Activated naive CD4-positive, alpha-beta T cell treated with anti-CD3 and anti-CD28 coated beads for 36 hours (primary cell): Measurements from ENCODE around the gene CAPN12. TPM values are rescaled to one million over a fixed set of nuclear protein-coding genes. Genes with fewer than 3 reads are reported as not detected.

Experiments
- CTCF ChIA-PET: fragments of 350-600 bp; sonication (Branson Sonifier 250); formaldehyde crosslinking; loops from one replicate; lab custom pipeline; 2021; ENCODE audit warnings: antibody characterized with exemption; lab: Charles Lee
- DNase-seq: peaks from one replicate; pipeline ENCODE4 v3.0.0-alpha.2; 2020
- H3K27ac Mint-ChIP-seq: one replicate; pipeline ENCODE4 v1.8.0; 2021; ENCODE audit warnings: mild to moderate bottlenecking, mixed read lengths
- H3K27me3 Mint-ChIP-seq: one replicate; pipeline ENCODE4 v1.8.0; 2021; ENCODE audit warnings: low read depth, mixed read lengths
- H3K36me3 Mint-ChIP-seq: one replicate; pipeline ENCODE4 v1.8.0; 2021; ENCODE audit warnings: low read depth, mixed read lengths
- H3K4me1 Mint-ChIP-seq: one replicate; pipeline ENCODE4 v1.8.0; 2021; ENCODE audit warnings: low read depth, mixed read lengths
- H3K4me3 Mint-ChIP-seq: one replicate; pipeline ENCODE4 v1.8.0; 2021; ENCODE audit warnings: mild to moderate bottlenecking, moderate library complexity, mixed read lengths
- H3K9me3 Mint-ChIP-seq: one replicate; pipeline ENCODE4 v1.8.0; 2021; ENCODE audit warnings: mixed read lengths
- intact Hi-C: fragments of 100-400 bp; cut with micrococcal nuclease; formaldehyde crosslinking; loops from one replicate; pipeline ENCODE4 v1.15.1; 2023
- total RNA-seq, 2 experiments: library from RNA; stranded (reverse); gene quantifications; one replicate each; pipeline ENCODE4 v1.2.3, GENCODE V29; 2021

CAPN12 gene
- total RNA-seq, 2 experiments from 2014 or later = 1.9 to 2.2 TPM

DNA sequence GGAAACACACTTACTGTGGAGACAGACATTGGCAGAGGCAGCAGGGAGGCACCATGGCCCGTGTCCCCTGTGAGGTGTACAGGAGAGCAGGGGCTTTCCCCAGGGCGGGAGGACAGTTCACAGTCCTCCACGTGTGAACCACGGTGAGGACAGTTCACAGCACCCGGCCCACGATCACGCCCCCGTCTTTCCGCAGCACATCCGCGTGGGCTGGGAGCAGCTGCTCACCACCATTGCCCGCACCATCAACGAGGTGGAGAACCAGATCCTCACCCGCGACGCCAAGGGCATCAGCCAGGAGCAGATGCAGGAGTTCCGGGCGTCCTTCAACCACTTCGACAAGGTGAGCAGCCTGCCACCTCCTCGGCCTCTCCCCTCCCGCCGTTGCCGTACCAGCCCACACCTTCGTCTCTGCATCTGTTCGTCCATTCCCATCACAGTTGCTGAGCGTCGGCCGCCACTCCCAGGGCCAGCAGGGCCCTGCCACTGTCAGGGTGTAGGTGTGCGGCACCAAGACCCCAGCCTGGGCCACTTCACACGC, 17.4 kb downstream of the CAPN12 start:
- no peak overlapping the region for H3K4me3 Mint-ChIP-seq
- H3K4me1 Mint-ChIP-seq = peaks cover 3% of the 10 kb centered on the region
- no peaks in the 10 kb centered on the region for H3K9me3 Mint-ChIP-seq
- no peak for DNase-seq
- no peaks in the 10 kb centered on the region for H3K27me3 Mint-ChIP-seq
- H3K36me3 Mint-ChIP-seq = peaks cover 5% of the 10 kb centered on the region
- CTCF ChIA-PET = no interaction called here
- intact Hi-C loops = no loop called here
- no peak overlapping the region for H3K27ac Mint-ChIP-seq

DNA sequence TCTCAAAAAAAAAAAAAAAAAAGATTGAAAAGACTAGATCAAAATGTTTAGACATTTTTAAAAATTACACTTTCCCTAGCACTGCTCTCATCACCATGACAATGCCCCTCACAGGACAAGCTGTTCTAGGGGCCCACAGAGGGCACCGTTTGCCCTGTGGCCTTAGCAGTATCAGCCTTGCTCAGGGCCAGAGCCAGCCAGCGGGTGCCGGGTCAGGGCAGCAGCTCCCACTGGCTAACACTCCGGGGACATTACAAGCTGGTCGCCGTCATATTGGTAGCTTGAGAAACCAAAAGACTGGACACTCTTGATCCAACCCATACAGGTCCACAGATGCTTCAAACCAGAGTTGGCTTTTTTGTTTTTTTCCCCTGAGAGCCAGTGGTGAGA, 18.0 kb downstream of the CAPN12 start:
- H3K4me1 Mint-ChIP-seq = peaks cover 3% of the 10 kb centered on the region
- CTCF ChIA-PET = interaction anchor here (0.9 kb wide), 1 partner anchor 211 kb away, joined by 5 read pairs; no protein-coding TSS in a partner anchor
- H3K36me3 Mint-ChIP-seq = peaks cover 5% of the 10 kb centered on the region
- no peak overlapping the region for H3K4me3 Mint-ChIP-seq
- DNase-seq = no peak
- no peaks in the 10 kb centered on the region for H3K9me3 Mint-ChIP-seq
- H3K27me3 Mint-ChIP-seq = no peaks in the 10 kb centered on the region
- H3K27ac Mint-ChIP-seq = no peak overlapping the region
- intact Hi-C loops = no loop called here

DNA sequence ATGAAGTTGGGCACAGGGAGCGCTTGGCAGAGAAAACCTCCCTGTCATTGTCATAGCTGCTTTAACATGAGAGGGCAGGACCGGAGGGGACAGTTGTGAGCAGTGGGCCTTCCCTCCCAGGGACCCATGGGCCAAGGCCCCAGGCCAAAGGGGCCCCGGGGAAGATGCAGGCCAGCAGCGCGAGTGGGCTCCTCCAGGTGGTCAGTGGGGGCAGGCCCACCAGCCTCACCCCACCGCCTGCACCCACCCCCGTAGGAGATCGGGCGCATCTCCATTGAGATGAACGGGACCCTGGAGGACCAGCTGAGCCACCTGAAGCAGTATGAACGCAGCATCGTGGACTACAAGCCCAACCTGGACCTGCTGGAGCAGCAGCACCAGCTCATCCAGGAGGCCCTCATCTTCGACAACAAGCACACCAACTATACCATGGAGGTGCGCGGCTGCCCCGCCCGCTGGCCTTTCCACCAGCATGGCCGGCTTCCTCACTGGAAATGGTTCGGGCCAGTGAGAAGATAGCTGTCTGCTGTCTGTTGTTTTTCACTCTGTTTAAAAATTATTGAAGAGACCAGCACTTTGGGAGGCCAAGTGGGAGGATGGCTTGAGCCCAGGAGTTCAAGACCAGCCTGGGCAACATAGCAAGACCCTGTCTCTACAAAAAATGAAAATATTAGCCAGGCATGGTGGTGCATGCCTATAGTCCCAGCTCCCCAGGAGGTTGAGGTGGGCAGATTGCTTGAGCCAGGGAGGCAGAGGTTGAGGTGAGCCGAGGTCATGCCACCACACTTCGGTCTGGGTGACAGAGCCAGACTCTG, 18.6 kb downstream of the CAPN12 start:
- CTCF ChIA-PET = interaction anchor here (0.6 to 0.9 kb wide), 2 partner anchors 143 to 210 kb away, joined by 3 to 5 read pairs; no protein-coding TSS in a partner anchor
- Mint-ChIP-seq H3K27ac (no peak overlapping the region), H3K36me3 (peaks cover 5% of the 10 kb centered on the region), H3K27me3 (no peaks in the 10 kb centered on the region), H3K4me1 (peaks cover 3% of the 10 kb centered on the region), H3K4me3 (no peak overlapping the region), H3K9me3 (no peaks in the 10 kb centered on the region)
- no peak for DNase-seq
- intact Hi-C loops = no loop called here

DNA sequence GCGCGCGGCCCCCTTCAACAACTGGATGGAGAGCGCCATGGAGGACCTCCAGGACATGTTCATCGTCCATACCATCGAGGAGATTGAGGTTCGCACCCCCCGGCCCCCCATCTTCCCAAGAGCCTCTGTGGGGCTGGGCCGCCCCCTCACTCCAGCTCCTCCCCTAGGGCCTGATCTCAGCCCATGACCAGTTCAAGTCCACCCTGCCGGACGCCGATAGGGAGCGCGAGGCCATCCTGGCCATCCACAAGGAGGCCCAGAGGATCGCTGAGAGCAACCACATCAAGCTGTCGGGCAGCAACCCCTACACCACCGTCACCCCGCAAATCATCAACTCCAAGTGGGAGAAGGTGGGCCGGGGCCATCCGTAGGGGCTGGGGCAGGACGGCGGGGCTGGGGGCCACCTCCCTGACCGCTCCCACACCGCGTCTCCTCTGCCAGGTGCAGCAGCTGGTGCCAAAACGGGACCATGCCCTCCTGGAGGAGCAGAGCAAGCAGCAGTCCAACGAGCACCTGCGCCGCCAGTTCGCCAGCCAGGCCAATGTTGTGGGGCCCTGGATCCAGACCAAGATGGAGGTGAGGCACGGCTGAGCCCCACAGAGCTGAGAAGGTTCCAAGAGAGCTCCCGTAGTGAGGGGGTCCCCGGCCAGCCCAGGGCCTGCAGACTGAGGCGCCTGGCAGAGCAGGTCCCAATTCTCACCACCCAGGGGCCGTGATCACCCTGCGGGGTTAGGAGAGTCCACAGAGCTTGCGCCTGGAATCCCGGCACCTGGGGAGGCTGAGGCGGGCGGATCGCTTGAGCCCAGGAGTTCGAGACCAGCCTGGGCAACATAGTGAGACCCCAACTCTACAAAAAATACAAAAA, 20.1 kb downstream of the CAPN12 start:
- no peak for DNase-seq
- H3K4me1 Mint-ChIP-seq = no peaks in the 10 kb centered on the region
- H3K4me3 Mint-ChIP-seq = no peak overlapping the region
- CTCF ChIA-PET = interaction anchor here (1.1 kb wide), 1 partner anchor 206 kb away, joined by 4 read pairs; the partner anchor contains the start of genes MRPS12 and SARS2
- intact Hi-C loops = no loop called here
- peaks cover 3% of the 10 kb centered on the region for H3K36me3 Mint-ChIP-seq
- no peaks in the 10 kb centered on the region for H3K27me3 Mint-ChIP-seq
- no peaks in the 10 kb centered on the region for H3K9me3 Mint-ChIP-seq
- no peak overlapping the region for H3K27ac Mint-ChIP-seq

DNA sequence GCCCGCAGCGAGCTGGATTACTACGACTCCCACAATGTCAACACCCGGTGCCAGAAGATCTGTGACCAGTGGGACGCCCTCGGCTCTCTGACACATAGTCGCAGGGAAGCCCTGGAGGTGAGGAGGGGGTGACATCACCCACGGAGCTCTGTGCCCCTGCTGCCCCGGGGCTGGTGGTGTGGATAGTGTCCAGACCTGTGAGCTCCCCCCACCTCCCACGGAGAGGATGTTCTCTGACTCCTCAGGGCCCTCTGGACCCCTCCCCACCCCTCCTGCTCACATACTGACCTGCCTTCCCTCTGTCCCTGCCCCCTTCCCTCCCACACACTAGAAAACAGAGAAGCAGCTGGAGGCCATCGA, 20.7 kb downstream of the CAPN12 start:
- intact Hi-C loops = no loop called here
- no peak for DNase-seq
- Mint-ChIP-seq H3K9me3 (no peaks in the 10 kb centered on the region), H3K27me3 (no peaks in the 10 kb centered on the region), H3K4me1 (no peaks in the 10 kb centered on the region), H3K4me3 (no peak overlapping the region), H3K27ac (no peak overlapping the region), H3K36me3 (peaks cover 5% of the 10 kb centered on the region)
- CTCF ChIA-PET = interaction anchor here (1.1 kb wide), 1 partner anchor 207 kb away, joined by 4 read pairs; the partner anchor contains the start of genes MRPS12 and SARS2

DNA sequence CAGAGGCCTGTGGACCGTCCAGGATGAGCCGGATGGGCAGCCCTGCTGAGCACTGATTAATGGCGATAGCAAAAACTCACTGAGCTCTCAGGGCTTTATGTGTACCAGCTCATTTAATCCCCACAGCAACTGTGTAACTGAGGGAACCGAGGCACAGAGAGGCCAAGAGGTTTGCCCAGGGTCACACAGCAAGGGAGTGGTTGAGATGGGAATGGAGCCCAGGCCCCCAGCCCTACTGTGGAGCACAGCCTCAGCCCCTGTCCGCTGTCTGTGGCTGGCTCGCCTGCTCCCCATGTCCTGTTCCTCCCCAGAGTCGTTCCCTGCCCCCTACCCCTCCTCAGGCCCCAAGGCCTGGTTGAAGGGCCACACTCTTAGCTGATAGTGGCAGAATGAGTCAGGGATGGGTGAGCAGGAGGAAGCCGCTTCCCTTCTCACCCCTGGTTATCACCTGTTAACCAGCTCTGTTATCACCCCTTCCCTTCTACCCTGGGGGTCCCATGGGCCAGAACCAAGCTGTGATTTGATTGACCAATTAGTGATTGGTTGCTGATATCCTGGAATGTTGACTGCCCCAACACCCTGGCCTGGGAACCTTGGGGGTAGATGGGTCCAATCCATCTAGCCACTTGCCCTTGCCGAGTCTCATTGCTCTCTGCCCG, 21.2 kb downstream of the CAPN12 start:
- Mint-ChIP-seq H3K4me3 (no peak overlapping the region), H3K27ac (no peak overlapping the region), H3K4me1 (no peaks in the 10 kb centered on the region), H3K27me3 (no peaks in the 10 kb centered on the region), H3K9me3 (no peaks in the 10 kb centered on the region), H3K36me3 (peaks cover 6% of the 10 kb centered on the region)
- DNase-seq = no peak
- intact Hi-C loops = no loop called here
- CTCF ChIA-PET = no interaction called here

DNA sequence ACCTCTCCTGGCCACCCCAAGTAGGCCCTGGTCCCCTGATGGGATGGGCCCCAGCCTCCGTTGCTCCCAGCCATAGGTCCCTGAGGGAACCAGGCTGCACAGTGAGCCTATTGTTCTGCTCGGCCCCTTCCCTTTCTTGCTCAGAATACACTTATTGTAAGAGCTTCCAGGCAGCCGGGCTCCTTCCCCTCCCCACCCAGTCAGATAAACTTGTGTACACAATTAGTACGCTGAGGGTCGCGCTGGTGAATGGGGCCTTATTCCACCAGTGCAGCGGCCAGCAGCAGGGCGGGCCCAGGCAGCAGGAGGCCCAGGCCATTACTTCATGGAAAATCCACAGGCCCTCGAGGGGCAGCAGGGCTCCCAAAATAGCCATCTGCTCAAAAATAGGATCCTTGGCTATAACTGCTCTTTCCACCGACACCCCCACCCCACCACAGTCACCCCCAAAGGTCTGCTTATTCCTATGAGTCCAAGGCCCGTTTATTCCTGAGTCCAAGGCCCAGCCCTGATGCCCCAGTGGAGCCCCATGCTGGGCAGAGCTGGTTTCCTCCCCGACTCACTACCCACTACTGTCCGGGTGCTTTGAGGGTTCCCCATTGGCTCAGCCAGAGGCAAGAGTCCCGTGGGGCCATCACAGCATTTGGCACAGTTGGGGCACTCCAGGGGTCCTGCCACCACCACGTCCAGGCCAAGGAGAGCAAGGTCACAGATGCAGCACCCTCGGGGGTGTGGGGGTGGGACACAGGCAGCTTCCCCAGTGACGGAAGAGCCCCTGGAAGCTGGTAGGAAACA, 22.1 kb downstream of the CAPN12 start:
- no peaks in the 10 kb centered on the region for H3K4me1 Mint-ChIP-seq
- no peaks in the 10 kb centered on the region for H3K9me3 Mint-ChIP-seq
- H3K36me3 Mint-ChIP-seq = peaks cover 7% of the 10 kb centered on the region
- DNase-seq = no peak
- CTCF ChIA-PET = no interaction called here
- H3K27me3 Mint-ChIP-seq = no peaks in the 10 kb centered on the region
- intact Hi-C loops = no loop called here
- H3K27ac Mint-ChIP-seq = no peak overlapping the region
- H3K4me3 Mint-ChIP-seq = no peak overlapping the region

DNA sequence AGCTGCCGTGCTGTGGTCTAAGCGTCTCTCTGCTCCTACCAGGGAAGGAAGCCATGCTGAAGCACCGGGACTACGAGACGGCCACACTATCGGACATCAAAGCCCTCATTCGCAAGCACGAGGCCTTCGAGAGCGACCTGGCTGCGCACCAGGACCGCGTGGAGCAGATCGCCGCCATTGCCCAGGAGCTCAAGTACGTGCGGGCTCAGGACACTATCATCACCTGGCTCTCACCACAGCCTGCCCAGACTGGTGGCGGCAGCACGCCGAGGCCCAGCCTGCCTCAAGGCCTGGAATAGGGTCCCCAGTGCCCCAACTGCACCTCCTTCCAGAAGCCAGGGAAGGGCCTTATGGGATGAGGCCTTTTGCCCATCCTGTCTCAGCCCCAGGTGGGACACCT, 22.8 kb downstream of the CAPN12 start:
- Mint-ChIP-seq H3K27ac (no peak overlapping the region), H3K27me3 (no peaks in the 10 kb centered on the region), H3K36me3 (peaks cover 10% of the 10 kb centered on the region), H3K4me1 (no peaks in the 10 kb centered on the region), H3K9me3 (no peaks in the 10 kb centered on the region), H3K4me3 (no peak overlapping the region)
- intact Hi-C loops = no loop called here
- CTCF ChIA-PET = no interaction called here
- no peak for DNase-seq

DNA sequence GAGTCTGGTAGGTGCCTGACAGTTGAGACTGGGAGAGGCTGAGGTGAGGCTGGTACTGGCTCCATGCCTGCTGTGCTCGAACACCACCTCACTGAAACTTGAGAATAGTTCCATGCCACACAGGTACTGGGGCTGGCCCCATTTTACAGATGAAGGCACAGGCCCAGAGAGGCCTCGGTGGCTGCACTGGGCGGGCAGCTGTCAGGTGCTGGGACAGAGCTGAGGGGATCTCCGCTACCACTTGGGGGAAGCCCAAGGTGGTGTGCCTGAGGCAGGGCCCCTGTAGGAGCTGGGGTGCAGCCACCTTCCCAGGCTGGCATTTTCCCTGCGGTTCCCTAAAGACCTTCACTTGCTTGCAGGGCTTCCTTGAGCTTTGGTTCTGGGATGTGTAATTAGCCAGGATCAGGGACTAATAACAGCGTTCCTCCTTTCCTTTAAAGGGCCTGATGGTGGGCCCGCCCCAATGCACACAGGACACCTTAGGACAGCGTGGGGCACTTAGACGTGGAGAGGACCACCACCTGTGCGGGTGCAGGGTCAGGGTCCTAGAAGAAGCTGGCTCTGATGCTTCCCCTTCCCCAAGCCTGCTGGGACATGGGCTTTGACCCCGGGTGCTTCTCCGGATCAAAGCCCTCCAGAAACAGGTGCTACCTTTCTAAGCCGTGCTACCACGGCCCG, 23.6 kb downstream of the CAPN12 start:
- Mint-ChIP-seq H3K27me3 (no peaks in the 10 kb centered on the region), H3K9me3 (no peaks in the 10 kb centered on the region)
- CTCF ChIA-PET = no interaction called here

DNA sequence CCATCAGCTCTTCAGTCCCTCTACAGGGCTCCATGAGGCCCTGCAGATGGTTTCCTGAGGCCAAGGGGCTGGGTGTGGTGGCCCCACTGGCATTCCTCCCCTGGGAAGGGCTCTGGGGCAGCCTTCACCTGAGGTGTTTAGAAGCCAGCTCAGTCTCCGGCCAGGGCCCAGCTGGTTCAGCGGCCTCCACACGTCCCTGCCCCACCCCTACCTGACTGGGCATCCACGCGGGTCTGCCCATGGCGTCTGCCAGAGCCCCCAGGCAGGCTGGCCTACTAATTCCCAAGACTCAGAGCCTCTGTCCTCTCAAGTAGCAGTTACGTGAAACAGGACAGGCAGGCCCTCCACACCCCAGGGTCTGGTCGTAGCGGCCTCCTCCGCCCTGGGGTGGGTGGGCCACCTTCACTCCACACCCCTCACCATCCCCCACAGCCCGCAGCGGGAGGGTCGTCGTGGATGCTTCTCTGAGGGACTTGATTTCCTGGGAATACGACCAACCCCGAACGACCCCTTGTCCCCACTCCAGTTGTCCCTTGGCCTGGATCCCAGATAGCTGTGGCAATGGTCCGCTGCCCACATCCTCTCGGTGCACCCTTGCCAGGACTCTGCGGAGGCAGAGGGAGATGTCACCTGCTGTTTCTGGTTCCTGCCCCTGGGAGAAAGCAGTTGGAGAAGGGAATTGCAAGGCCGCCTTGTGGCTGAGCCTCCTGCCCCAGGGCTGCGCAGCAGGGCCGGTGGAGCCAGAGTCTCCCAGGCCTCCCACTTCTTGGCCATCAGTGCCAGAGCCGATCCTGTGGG, 24.3 kb downstream of the CAPN12 start:
- Mint-ChIP-seq H3K9me3 (no peaks in the 10 kb centered on the region), H3K4me1 (no peaks in the 10 kb centered on the region), H3K27me3 (no peaks in the 10 kb centered on the region), H3K36me3 (peaks cover 9% of the 10 kb centered on the region), H3K27ac (no peak overlapping the region), H3K4me3 (no peak overlapping the region)
- DNase-seq = no peak
- CTCF ChIA-PET = interaction anchor here (0.6 kb wide), 1 partner anchor 86 kb away, joined by 4 read pairs; no protein-coding TSS in a partner anchor
- intact Hi-C loops = no loop called here

More for the DNA sequence above, 23.6 kb downstream of the CAPN12 start:
- Mint-ChIP-seq H3K27ac (no peak overlapping the region), H3K4me3 (no peak overlapping the region), H3K4me1 (no peaks in the 10 kb centered on the region), H3K36me3 (peaks cover 9% of the 10 kb centered on the region)
- intact Hi-C loops = no loop called here
- DNase-seq = no peak
